Epithelial cell of esophagus (primary cell): ENCODE results near the gene FARS2.

Source experiments
- DNase-seq: peaks from one replicate; pipeline ENCODE4 v3.0.0; 2010; ENCODE audit warnings: low read depth
- H3K4me3 ChIP-seq: 2 replicates; pipeline ENCODE4 v1.5.1; 2011; ENCODE audit warnings: mild to moderate bottlenecking, low read length, control low read depth
- TF ChIP-seq, protein P1 (sequence below): IDR thresholded peaks from 2 replicates; pipeline ENCODE4 v1.5.1; 2011; ENCODE audit warnings: low read depth, mild to moderate bottlenecking, low read length, control low read depth, inconsistent platforms; ENCODE audit not compliant: insufficient read depth; ENCODE audit errors: missing control alignments

Gene FARS2

DNA sequence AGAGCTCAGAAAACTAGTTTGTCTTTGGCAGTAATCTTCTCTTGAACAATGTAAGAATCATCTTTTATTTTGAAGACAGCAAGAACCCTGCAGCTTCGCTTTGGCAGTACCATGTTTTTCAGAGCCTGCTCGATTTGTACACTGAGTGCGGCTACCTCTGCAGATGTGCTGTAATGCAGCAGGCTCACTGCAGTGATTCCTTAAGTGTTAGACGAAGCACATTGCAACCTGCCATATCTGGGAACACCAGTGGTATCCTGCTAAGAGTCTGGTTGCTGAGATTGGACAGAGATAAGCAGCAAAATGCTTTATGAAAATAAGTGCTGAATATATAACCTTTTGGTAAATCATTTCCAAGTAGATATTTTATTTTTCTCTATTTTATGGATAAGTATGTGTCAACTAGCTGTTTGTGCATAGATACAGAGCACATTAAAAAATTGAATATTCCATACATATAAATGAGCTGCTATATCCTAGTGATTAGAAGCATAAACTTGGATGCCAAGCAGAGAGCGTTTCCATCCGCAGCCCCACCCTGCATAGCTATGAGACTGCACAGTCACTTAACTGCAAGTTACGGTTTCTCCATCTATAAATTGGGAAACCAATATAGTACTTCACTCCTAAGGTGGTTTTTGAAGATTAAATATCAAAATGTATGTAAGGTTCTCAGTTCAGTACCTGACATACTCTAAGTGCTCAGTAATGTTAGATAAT is 328.3 kb downstream of the FARS2 start:
- H3K4me3 ChIP-seq = no peak overlapping the region
- TF ChIP-seq, protein P1, sequence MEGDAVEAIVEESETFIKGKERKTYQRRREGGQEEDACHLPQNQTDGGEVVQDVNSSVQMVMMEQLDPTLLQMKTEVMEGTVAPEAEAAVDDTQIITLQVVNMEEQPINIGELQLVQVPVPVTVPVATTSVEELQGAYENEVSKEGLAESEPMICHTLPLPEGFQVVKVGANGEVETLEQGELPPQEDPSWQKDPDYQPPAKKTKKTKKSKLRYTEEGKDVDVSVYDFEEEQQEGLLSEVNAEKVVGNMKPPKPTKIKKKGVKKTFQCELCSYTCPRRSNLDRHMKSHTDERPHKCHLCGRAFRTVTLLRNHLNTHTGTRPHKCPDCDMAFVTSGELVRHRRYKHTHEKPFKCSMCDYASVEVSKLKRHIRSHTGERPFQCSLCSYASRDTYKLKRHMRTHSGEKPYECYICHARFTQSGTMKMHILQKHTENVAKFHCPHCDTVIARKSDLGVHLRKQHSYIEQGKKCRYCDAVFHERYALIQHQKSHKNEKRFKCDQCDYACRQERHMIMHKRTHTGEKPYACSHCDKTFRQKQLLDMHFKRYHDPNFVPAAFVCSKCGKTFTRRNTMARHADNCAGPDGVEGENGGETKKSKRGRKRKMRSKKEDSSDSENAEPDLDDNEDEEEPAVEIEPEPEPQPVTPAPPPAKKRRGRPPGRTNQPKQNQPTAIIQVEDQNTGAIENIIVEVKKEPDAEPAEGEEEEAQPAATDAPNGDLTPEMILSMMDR = no peak
- DNase-seq = no peak

DNA sequence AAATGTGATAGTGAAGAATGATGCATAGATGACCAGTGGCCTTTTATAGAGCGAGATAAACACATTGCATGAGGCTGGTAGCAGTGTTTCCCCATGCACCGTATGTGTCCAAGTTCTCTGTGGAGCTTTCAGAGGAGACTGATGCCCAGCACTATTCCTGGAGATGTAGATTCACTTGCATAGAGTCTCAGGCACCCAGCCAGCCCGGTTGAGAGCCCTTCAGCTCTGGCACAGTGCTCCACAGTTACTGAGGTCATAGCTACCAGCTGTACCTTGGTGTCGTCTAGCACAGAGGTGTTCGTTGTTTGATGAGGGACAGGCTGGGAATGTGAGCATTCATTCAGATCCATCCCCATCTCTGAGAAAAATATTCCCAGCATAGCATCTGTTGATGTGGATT is 328.9 kb downstream of the FARS2 start:
- DNase-seq = no peak
- TF ChIP-seq, protein P1 = no peak
- H3K4me3 ChIP-seq = no peak overlapping the region

DNA sequence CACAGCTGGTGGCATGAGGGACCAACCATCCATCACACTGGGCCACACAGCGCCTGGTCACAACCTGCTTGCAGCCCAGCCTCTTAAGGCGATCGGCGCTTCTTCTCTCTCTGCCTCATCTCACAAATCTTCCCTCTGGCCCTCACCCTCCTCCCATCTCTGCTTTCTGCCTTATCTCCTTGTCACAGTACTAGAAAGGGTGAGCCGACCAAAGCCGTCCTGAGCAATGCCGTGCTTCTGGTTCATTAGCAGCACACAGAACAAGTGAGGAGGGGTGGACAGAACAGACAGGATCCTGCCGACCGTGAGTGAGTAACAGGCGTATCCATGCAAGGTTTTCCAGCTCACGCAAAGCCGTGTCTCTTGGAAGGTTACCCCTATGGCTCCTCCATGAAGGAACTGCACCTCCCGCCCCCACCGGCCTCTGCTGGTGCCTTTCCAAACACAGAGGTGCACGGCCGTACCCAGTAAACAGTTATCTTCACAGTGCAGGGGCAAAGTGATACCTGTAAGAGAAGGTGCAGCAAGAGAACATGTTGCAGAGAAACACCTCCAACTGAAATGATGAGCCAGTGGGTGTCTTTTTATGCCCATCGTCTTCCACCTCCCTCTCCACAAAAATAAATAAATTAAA is 331.7 kb downstream of the FARS2 start:
- TF ChIP-seq, protein P1 = no peak
- DNase-seq = no peak
- H3K4me3 ChIP-seq = no peak overlapping the region

DNA sequence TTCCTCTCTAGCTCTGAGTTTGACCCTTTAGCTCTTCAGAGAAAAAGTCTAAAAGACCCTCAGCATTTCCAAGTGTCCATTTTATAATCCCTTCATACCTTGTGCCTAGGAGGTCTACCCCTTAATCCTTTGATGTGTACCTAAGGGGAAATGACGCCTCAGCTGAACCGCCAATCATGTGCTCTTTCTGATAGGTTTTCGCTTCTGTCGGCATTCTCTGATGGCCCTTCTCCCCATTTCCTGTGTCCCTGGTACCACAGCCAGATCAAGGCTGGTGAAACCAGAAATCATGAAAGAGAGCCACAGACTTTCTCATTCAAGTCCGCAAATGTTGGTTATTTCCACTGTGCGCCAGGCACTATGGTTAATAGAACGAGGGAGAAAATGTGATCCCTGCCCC is 333.9 kb downstream of the FARS2 start:
- TF ChIP-seq, protein P1 = no peak
- DNase-seq = no peak

DNA sequence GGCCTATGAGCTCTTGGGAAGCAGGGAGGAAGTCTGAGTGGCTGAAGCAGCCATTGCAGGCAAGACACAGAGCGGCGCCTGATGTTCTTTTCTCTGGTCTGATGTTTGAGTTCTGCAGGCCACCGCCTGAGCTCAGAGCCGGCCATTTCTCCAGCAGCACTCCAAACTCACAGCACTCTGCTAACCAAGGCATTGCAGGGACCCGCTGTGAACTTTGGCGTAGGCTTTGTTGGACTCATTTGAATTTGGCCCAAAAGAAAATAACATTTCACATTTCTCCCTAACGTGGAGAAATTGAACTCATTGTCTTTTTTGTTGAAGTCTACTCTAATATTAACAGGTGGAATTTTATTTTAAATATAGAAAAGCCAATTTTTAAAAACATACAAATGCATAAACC is 336.1 kb downstream of the FARS2 start:
- no peak overlapping the region for H3K4me3 ChIP-seq
- no peak for DNase-seq
- TF ChIP-seq, protein P1 = no peak

More for the DNA sequence above, 333.9 kb downstream of the FARS2 start:
- H3K4me3 ChIP-seq = no peak overlapping the region

DNA sequence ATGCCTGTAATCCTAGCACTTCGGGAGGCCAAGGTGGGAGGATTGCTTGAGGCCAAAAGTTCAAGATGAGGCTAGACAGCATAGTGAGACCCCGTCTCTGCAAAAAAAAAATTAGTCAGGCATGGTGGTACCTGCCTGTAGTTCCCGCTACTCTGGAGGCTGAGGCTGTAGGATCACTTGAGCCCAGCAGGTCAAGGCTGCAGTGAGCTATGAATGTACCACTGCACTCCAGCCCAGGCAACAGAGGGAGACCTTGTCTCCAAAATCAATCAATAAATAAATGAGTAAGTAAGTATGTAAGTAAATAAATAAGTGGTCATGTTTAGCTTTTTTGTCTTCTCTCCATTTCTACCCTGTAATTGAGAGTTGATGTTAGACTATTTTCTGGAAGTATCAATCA is 336.8 kb downstream of the FARS2 start:
- TF ChIP-seq, protein P1 = no peak
- DNase-seq = no peak
- no peak overlapping the region for H3K4me3 ChIP-seq
